SKM-1 treated with dmso at 0.1 percent for 144 hours (cell line): ENCODE data around the gene SERPINB8.
"Not testable (repeated sequence)": the region's sequence is repeated elsewhere in the genome, so short reads cannot be mapped to it uniquely, and the experiment has no call there.

Experiments
- DNase-seq: peaks from one replicate; lab custom pipeline; 2025; ENCODE audit not compliant: unreplicated experiment; lab: John Stamatoyannopoulos, UW

The SERPINB8 gene

GRCh38 chr18:63969942-63970808, at the start of gene SERPINB8:
SERPINB8 (plus strand) TSS chr18:63970081; CDS start chr18:63978309, 8,228 bp downstream.
- DNase-seq: peak; percentile 75

GRCh38 chr18:63922049-63922448, 47.8 kb upstream of the SERPINB8 start:
- DNase-seq: no peak

GRCh38 chr18:63924551-63924950, 45.3 kb upstream of the SERPINB8 start:
- no peak for DNase-seq

GRCh38 chr18:63928331-63928730, 41.5 kb upstream of the SERPINB8 start:
- DNase-seq: peak; percentile 76

- peak; percentile 76 for DNase-seq
Measured at GRCh38 chr18:63929369-63929768, 40.5 kb upstream of the SERPINB8 start.

GRCh38 chr18:63930773-63931354, 39.0 kb upstream of the SERPINB8 start:
- DNase-seq: peak; percentile 78

- DNase-seq: peak; percentile 94
Measured at GRCh38 chr18:63936156-63936931, 33.5 kb upstream of the SERPINB8 start.

- DNase-seq: no peak
Measured at GRCh38 chr18:63936932-63937393, 32.9 kb upstream of the SERPINB8 start.

- no peak for DNase-seq
Measured at GRCh38 chr18:63940008-63940407, 29.9 kb upstream of the SERPINB8 start.

- not testable (repeated sequence) for DNase-seq
Measured at GRCh38 chr18:63940543-63941050, 29.3 kb upstream of the SERPINB8 start.

GRCh38 chr18:63947051-63947790, 22.7 kb upstream of the SERPINB8 start:
- DNase-seq: no peak

GRCh38 chr18:63949068-63949737, 20.7 kb upstream of the SERPINB8 start, which contains the start of gene HMSD:
HMSD (plus strand) TSS chr18:63949301; CDS start chr18:63953456, 4,155 bp downstream.
- no peak for DNase-seq

- no peak for DNase-seq
Measured at GRCh38 chr18:63951302-63951705, 18.6 kb upstream of the SERPINB8 start.

GRCh38 chr18:63953811-63954210, 16.1 kb upstream of the SERPINB8 start:
- no peak for DNase-seq

- DNase-seq: no peak
Measured at GRCh38 chr18:63956755-63957154, 13.1 kb upstream of the SERPINB8 start.

- no peak for DNase-seq
Measured at GRCh38 chr18:63960891-63961290, 9.0 kb upstream of the SERPINB8 start.

GRCh38 chr18:63961435-63961980, 8.4 kb upstream of the SERPINB8 start:
- DNase-seq: no peak

GRCh38 chr18:63962137-63962536, 7.7 kb upstream of the SERPINB8 start:
- no peak for DNase-seq

GRCh38 chr18:63963615-63964256, 6.1 kb upstream of the SERPINB8 start:
- peak; percentile 69 for DNase-seq
